HG03108 (cell line): ENCODE data around the gene ASAP2.

Experiments
- ATAC-seq: cut with Tn5 transposase; IDR thresholded peaks from one replicate; pipeline ENCODE4 v1.9.1; 2021; ENCODE audit warnings: moderate library complexity; ENCODE audit not compliant: unreplicated experiment

The ASAP2 gene

DNA sequence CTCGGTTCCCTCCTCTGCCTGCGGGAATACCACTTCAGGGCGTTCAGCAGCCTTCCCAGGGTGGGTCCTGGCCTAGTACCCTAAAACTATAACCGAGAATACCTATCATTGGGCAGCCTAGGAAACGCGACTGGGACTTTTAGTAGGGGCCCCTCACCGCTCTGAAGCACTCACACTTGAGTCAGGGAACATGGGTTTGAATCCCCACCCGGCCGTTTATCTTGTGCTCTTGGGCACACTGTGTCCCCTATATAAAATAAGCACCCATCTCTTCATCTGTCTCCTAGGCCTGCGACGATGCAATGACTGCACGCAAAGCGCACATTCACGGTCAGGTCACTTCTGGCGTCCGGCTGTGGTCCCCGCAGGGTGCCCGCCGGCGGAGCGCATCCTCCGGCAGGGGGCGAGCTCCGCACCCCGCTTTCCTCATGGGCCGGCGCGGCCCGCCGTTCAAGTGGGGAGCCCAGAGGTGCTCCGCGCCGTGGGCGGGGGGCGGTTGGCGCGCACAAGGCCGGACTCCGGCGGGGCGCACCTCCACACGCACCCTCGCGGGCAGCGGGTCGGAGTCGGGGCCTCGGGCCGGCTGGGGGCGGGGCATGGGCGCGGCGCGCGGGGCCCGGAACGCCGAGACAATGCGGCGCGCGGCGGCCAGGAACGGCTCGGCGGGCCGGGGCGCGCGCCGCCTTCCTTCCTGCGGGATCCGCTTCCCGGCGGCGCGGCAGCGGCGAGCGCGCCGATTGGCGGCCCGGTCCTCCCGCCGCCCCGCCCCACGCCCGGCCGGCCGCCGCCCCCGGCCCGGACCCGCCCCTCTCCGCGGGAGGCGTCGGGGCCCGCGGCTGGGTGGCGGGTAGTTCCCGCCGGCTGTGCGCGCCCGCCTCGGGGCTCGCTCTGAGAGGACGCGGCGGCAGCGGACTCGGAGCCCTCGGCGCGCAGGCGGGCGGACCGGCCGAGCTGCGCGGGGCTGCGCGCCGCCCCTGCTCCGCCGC, at the start of gene ASAP2:
TSS of gene ASAP2 (plus strand) at position 850 of the 986 bp plus-strand sequence. CDS start 293 bp downstream, outside the sequence.
- ATAC-seq, result no peak

DNA sequence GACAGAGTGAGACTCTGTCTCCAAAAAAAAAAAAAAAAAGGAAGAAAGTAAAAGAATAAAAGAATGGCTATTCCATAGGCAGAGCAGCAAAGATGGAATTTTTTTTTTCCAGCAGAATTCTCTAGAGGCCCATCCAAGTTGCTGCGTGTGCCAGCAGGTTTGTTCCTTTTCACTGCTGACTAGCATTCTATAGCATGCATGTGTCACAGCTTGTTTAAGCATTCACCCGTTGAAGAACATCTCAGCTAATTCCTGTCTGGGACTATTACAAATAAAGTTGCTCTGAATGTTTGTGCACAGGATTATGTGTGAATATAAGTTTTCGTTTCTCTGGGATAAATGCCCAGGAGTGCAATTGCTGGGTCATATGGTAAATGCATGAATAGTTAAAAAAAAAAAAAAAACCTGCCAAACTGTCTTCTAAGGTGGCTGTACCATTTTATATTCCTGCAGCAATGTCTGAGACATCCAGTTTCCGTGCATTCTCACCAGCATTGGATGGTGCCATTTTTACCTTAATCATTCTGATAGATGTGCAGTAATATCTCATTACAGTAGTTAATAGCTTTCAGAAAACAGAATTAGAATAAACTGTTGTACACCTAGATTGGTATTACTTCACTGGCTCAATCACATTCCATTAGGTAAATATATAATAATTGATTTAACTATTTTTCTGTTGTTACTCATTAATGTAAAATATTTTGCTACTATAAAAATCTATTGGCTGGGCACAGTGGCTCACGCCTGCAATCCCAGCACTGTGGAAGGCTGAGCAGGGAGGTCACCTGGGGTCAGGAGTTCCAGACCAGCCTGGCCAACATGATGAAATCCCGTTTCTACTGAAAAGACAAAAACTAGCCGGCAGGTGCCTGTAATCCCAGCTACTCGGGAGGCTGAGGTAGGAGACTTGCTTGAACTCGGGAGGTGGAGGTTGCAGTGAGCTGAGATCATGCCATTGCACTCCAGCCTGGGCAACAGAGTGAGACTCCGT, 47.5 kb upstream of the ASAP2 start:
- no peak for ATAC-seq

DNA sequence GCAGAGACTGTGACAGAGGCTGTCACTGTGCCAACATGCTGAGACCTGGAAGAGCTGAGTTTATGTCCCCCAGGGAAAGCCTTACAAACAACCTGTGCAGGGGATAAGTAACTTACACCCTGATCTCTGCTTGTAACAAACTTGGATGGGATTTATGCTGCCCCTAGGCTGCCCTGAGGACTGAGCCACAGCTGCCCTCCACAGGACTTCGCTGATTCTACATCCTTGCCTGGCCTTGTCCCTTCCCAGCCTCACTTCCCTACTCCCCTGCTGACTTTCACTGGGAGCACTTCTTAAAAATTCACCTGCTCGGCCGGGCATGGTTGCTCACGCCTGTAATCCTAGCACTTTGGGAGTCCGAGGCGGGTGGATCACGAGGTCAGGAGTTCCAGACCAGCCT, 45.9 kb upstream of the ASAP2 start:
- ATAC-seq, result no peak

DNA sequence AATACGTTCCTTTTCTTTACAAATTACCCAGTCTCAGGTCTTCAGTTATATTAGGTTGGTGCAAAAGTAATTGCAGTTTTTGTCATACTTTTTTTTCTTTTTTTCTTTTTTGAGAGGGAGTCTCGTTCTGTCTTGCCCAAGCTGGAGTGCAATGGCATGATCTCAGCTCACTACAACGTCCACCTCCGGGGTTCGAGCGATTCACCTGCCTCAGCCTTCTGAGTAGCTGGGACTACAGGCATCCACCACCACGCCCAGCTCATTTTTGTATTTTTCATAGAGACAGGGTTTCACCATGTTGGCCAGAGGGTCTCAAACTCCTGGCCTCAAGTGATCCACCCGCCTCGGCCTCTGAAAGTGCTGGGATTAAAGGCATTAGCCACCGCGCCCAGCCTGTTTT, 43.8 kb upstream of the ASAP2 start:
- no peak for ATAC-seq

DNA sequence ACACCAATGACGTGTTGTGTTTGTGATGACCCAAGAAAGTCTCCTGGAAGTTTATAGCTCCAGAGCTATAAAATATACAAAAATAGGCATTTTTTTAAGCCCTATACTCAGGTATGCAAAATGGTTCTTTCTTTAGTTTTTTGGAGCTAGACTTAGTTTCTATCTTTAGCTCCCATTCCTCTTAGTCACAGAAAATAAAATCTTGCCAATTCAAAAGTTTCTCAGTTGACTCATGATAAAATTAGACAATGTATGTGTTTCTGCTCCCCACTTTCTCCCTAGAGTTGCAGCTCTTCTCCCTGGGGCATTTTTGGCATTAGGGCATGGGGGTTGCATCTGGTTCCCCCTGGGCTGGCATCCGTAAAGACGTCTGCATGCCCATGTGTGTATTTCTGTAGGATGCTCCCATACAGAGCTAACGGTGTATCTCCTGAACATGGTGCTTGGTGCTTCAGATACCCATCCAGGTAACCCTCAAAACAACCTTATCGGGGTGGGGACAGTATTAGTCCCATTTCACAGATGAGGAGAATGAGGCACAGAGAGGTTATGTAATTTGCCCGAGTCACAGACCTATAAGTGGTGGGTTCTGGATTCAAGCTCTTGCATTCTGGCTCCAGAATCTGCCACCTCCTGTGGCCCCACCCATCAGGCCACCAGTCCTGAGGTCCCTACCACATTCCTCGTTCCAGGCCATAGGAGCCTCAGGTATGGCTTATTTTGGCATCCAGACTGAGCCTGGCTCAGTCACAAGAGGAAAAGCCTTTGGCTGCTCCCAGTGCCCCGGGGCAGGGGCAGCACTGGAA, 43.1 kb upstream of the ASAP2 start:
- no peak for ATAC-seq

DNA sequence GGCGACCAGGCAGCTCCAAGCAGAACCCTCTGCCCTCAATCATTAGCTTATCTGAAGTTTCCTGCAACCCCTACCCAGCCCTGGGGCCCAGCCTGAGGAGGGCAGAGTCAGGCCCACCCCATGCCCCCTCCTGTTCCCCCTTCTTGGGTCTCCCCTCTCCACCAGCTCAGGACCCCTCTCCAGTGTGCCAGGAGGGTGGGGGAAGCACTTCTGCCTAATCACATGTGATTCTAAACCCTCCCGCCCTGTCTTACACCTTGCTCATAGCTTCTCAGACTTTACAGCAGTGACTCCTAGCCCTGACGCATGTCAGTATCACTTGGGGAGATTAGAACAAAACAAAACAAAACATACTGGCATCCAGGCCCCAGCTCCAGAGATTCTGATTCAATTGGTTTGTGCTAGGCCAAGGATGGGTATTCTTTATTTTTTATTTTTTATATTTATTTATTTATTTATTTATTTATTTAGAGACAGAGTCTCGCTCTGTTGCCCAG, 42.5 kb upstream of the ASAP2 start:
- no peak for ATAC-seq

GRCh38 chr2:9165625-9166024, 41.0 kb upstream of the ASAP2 start:
- ATAC-seq, result no peak

DNA sequence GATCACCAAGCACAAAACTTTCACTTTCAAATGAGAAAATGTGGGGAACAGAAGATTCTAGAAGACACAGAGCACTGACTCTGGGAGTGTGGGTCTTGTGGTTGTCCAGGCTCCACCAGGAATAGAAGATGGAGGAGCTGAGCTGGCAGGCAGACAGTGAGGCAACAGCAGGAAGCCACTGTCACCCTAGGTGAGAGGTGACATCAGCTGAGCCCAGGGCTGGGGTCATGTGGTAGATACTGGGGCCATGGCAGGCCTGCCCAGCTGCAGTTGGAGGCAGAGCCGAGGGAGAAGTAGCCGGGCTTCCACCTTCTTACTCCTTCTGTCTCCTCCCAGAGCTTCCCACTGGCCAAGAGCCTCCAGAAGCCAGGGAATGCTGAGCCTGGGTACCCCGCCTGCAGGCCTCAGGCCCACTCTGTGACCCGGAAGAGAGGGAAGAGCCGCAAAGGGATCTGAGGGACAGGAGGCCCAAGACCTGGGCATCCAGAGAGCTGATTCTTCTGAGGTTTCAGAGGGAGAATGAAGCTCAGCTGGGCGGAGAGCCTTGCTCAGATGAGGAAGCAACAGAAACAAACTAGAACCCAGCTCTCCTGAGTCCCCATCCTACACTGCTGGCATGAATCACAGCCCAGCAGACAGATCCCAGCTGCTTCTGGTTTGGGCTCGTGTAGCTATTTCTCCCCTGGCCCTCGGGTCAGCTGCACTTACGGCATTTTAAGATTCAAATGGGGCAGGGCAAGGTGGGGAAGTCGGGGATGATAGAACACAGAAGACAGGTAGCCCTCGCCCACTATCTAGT, 39.8 kb upstream of the ASAP2 start:
- no peak for ATAC-seq

GRCh38 chr2:9167718-9168657, 38.6 kb upstream of the ASAP2 start:
- no peak for ATAC-seq

GRCh38 chr2:9168821-9169221, 37.8 kb upstream of the ASAP2 start:
- ATAC-seq, result no peak

GRCh38 chr2:9169349-9170107, 37.1 kb upstream of the ASAP2 start:
- no peak for ATAC-seq

DNA sequence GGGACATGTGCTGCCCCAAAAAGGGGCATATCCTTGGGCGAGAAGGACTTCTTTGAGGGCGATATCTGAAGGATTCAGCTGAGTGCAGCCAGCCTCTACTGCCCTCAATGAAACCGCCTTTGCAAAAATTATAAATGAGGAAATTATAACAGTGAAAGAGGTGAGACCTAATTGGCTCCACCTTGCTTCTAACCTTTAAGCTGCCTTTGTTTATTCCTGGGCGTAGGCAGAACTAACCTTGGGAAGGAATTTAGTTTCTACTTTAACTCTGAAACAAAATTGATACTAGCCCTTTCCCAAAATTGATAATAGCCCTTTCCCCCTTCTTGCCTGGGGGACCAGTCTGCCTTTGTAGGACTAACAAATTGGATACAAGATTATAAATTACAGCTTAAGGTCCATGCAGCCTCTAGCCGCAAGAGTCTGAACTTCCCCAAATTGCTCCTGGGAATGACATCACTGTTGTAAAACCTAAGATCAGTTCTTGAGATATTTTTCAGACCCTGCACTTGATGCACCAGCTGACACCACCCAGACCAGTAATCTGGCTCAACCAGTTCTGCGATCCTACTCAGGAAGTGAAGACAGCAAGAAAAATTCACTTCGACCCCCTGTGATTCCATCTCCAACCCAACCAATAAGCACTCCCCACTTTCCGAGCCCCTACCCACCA, 36.0 kb upstream of the ASAP2 start:
- no peak for ATAC-seq

- no peak for ATAC-seq
Observed at GRCh38 chr2:9174771-9175437, 31.7 kb upstream of the ASAP2 start.

- ATAC-seq, result no peak
Observed at GRCh38 chr2:9178110-9178903, 28.3 kb upstream of the ASAP2 start.

GRCh38 chr2:9178904-9179571, 27.6 kb upstream of the ASAP2 start:
- no peak for ATAC-seq
